ENCODE results near the gene SLC5A10.

GRCh38 chr17:18951941-18952842 is at the start of gene SLC5A10:
- TF ChIP-seq CTCF (conservative IDR thresholded peaks at IDR 0.05) (no peak), ZFX (IDR thresholded peaks at IDR 0.05) (no peak)

Data from C4-2B (cell line).